ENCODE data around the gene ZNF366. TPM values are rescaled to one million over a fixed set of nuclear protein-coding genes. Genes with fewer than 3 reads are reported as not detected.

The ZNF366 gene
- polyA plus RNA-seq, 2 of the 4 experiments (the other 2 are of a cell fraction) = not detected

- TF ChIP-seq MAFK (IDR thresholded peaks at IDR 0.05; ENCODE audit: partially characterized antibody) (no peak), ZNF302 (CRISPR knock-in tag; IDR thresholded peaks at IDR 0.05) (no peak)
Measured at GRCh38 chr5:72543811-72544210, 36.6 kb upstream of the ZNF366 start (continued).

GRCh38 chr5:72543365-72543764 lies 36.2 kb upstream of the ZNF366 start:
- H3K4me3 ChIP-seq = no peak overlapping the region
- TF ChIP-seq RAD21 (conservative IDR thresholded peaks at IDR 0.05 in 1 of 2, IDR thresholded peaks at IDR 0.05 in 1 of 2) = no peak
- TF ChIP-seq RARB (CRISPR knock-in tag; IDR thresholded peaks at IDR 0.05) = no peak
- no peak for TF ChIP-seq RNF2 (IDR thresholded peaks at IDR 0.05; ENCODE audit: borderline replicate concordance, low read depth)
- TF ChIP-seq BCL3 (IDR thresholded peaks at IDR 0.05) = no peak
- TF ChIP-seq RCOR1 (IDR thresholded peaks at IDR 0.05; ENCODE audit: low read depth, low read length) = no peak
- no peak for TF ChIP-seq NPAS2 (CRISPR knock-in tag; IDR thresholded peaks at IDR 0.05; ENCODE audit: borderline replicate concordance)
- no peak for TF ChIP-seq REST (IDR thresholded peaks at IDR 0.05)
- TF ChIP-seq NR3C1 (IDR thresholded peaks at IDR 0.05) = no peak
- peaks cover 10% of the 10 kb centered on the region; the same call in 2 of the 3 replicates for H3K4me1 ChIP-seq
- FAIRE-seq (no peak), DNase-seq (ENCODE audit: low read depth in 1 of 2, low spot score in 1 of 2) (no peak), ATAC-seq (no peak)
- no peak overlapping the region for H3K4me2 ChIP-seq
- peaks cover 5% of the 10 kb centered on the region; the same call in 1 of the 3 replicates for H3K9me3 ChIP-seq
- WGBS (ENCODE audit: missing lambda C conversion rate) = 91% methylated on average over 3 of the region's 3 CpGs
- no peak overlapping the region for H3K27ac ChIP-seq
- ChIA-PET CTCF (interaction anchor here (1.8 kb wide), 1 partner anchor 10 kb away, joined by 6 read pairs; no protein-coding TSS in a partner anchor), POLR2A (no interaction called here)

GRCh38 chr5:72542695-72543094 lies 35.5 kb upstream of the ZNF366 start:
- TF ChIP-seq NFE2L2 (conservative IDR thresholded peaks at IDR 0.05; ENCODE audit: low read length) (no peak), JUNB (IDR thresholded peaks at IDR 0.05) (no peak), PHF8 (IDR thresholded peaks at IDR 0.05; ENCODE audit: borderline replicate concordance, low read depth) (no peak), CHD2 (IDR thresholded peaks at IDR 0.05; ENCODE audit: low read length, partially characterized antibody) (no peak), EHMT2 (IDR thresholded peaks at IDR 0.05; ENCODE audit: low read depth) (no peak), FOXS1 (CRISPR knock-in tag; IDR thresholded peaks at IDR 0.05) (no peak), ESRRA (IDR thresholded peaks at IDR 0.05; ENCODE audit: borderline replicate concordance, low read length) (no peak), NPAS2 (CRISPR knock-in tag; IDR thresholded peaks at IDR 0.05; ENCODE audit: borderline replicate concordance) (no peak), HEYL (CRISPR knock-in tag; IDR thresholded peaks at IDR 0.05) (no peak), TFCP2L1 (CRISPR knock-in tag; IDR thresholded peaks at IDR 0.05) (no peak), E2F6 (IDR thresholded peaks at IDR 0.05; ENCODE audit: borderline replicate concordance, low read depth) (no peak), TP53 (CRISPR knock-in tag; IDR thresholded peaks at IDR 0.05) (no peak)
- 78% methylated on average over 1 of the region's 1 CpG for WGBS (ENCODE audit: missing lambda C conversion rate)
- ATAC-seq (no peak), FAIRE-seq (no peak), DNase-seq (ENCODE audit: low read depth in 1 of 2, low spot score in 1 of 2) (no peak)
- H3K4me1 ChIP-seq = peaks cover 10% of the 10 kb centered on the region; the same call in 2 of the 3 replicates
- ChIA-PET POLR2A (no interaction called here), CTCF (interaction anchor here (1.8 kb wide), 1 partner anchor 10 kb away, joined by 6 read pairs; no protein-coding TSS in a partner anchor)
- H3K27ac ChIP-seq = no peak overlapping the region
- H3K9me3 ChIP-seq = peaks cover 5% of the 10 kb centered on the region; the same call in 1 of the 3 replicates
- no peak overlapping the region for H3K4me2 ChIP-seq
- no peak overlapping the region for H3K4me3 ChIP-seq

All from A549 (cell line).